Left ventricle myocardium inferior (tissue), 1 donor: Measurements from ENCODE around the gene CHD9. TPM values are rescaled to one million over a fixed set of nuclear protein-coding genes. Genes with fewer than 3 reads are reported as not detected.

Source experiments
- DNase-seq: peaks from one replicate; pipeline ENCODE4 v3.0.0-alpha.2; 2020
- H3K27ac ChIP-seq: fragments of 200-600 bp; replicated peaks from 2 replicates; pipeline ENCODE4 v1.8.0; 2021
- H3K27me3 ChIP-seq: fragments of 200-600 bp; 2 replicates; pipeline ENCODE4 v1.8.0; 2021; ENCODE audit warnings: low read depth
- H3K36me3 ChIP-seq: fragments of 200-600 bp; 2 replicates; pipeline ENCODE4 v1.8.0; 2021
- H3K4me1 ChIP-seq: fragments of 200-600 bp; 2 replicates; pipeline ENCODE4 v1.8.0; 2021
- H3K4me3 ChIP-seq: fragments of 200-600 bp; 2 replicates; pipeline ENCODE4 v1.8.0; 2021; ENCODE audit warnings: mild to moderate bottlenecking, moderate library complexity
- H3K9me3 ChIP-seq: fragments of 200-600 bp; replicated peaks from 2 replicates; pipeline ENCODE4 v1.8.0; 2021
- intact Hi-C: fragments of 100-400 bp; cut with micrococcal nuclease; formaldehyde crosslinking; loops from one replicate; pipeline ENCODE4 v1.11.0; 2022
- total RNA-seq: library from RNA; stranded (reverse); fragmentation: NEBNext Ultra II Directional; extraction: Animal tissue kit (Norgen Biotek cat#: 25700); gene quantifications from one replicate; pipeline ENCODE4 v1.2.1, GENCODE V29; 2021
- TF ChIP-seq, protein P1 (sequence below): fragments of 200-600 bp; IDR thresholded peaks from 2 replicates; pipeline ENCODE4 v1.8.0; 2021; ENCODE audit warnings: antibody characterized with exemption, mild to moderate bottlenecking, borderline replicate concordance
- donor health status: DM: no; HTN: yes; CAD: no; lungs with severe emphysema.

Gene CHD9
- total RNA-seq, 1 donor from 2014 or later = 38.9 TPM

DNA sequence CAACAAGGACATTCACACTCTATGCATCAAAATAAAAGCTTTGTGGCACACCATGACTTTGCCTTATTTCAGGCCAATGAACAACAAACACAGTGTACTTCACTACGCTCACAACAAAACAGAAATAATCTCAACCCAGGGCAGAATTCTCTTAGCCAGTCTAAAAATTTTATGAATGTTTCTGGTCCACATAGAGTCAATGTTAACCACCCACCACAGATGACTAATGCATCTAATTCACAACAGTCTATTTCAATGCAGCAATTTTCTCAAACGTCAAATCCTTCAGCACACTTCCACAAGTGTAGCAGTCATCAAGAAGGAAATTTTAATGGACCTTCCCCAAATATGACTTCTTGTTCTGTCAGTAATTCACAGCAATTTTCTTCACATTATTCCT lies 101.7 kb downstream of the CHD9 start:
- H3K27me3 ChIP-seq = no peaks in the 10 kb centered on the region
- no peak overlapping the region for H3K27ac ChIP-seq
- intact Hi-C loops = no loop called here
- DNase-seq = no peak
- no peak overlapping the region for H3K4me3 ChIP-seq
- TF ChIP-seq, protein P1, sequence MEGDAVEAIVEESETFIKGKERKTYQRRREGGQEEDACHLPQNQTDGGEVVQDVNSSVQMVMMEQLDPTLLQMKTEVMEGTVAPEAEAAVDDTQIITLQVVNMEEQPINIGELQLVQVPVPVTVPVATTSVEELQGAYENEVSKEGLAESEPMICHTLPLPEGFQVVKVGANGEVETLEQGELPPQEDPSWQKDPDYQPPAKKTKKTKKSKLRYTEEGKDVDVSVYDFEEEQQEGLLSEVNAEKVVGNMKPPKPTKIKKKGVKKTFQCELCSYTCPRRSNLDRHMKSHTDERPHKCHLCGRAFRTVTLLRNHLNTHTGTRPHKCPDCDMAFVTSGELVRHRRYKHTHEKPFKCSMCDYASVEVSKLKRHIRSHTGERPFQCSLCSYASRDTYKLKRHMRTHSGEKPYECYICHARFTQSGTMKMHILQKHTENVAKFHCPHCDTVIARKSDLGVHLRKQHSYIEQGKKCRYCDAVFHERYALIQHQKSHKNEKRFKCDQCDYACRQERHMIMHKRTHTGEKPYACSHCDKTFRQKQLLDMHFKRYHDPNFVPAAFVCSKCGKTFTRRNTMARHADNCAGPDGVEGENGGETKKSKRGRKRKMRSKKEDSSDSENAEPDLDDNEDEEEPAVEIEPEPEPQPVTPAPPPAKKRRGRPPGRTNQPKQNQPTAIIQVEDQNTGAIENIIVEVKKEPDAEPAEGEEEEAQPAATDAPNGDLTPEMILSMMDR = no peak
- peaks cover 20% of the 10 kb centered on the region for H3K36me3 ChIP-seq
- peaks cover 47% of the 10 kb centered on the region for H3K4me1 ChIP-seq
- H3K9me3 ChIP-seq = peaks cover 2% of the 10 kb centered on the region

DNA sequence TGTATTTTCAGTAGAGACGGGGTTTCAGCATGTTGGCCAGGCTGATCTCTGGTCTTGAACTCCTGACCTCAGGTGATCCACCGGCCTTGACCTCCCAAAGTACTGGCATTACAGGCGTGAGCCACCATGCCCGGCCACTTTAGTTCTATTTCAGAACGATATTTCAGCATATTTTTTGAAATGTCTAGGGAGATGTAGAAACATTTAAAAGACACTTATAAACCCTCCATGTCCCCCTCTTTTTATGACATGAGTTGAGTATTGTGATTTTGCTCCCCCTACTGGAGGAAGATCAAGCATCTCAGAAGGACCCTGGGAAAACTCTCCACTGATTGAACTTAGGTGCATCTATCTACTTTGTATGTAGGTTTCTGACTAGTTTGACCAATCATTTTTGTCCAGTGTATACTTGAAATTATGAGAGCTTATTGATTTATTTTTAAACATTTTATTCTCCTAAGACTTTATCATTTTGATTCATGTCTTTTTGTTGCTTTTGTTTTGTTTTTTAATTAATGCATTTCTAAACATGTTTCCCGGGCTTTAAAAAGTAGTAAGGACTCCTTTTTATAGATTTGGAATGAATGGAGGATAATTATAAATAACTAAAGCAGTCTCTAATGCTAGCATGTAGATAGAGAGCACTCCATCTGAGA lies 105.1 kb downstream of the CHD9 start:
- intact Hi-C loops = loop anchor here (10.0 kb wide), 1 partner anchor 105 kb away; the partner anchor contains the start of genes CHD9 and CHD9NB

DNA sequence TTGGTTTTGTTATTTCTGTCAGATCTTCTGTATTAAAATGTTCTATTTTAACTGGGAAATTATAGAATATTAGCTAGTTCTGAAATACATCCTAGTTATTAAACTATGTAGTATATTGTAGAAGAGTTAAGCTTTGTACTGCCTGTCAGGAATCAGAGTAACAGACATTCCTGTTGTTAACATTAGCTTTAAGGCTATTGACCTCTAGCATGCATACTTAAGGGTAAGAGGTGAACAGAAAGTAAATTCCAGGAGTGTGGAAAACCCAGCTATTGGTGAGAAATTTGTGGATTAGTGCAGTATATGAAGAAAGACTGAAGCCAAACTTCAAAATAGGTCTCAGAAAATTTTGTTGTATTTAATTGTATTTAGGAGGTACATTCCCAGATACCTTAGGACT lies 111.3 kb downstream of the CHD9 start:
- no peaks in the 10 kb centered on the region for H3K9me3 ChIP-seq
- peaks cover 26% of the 10 kb centered on the region for H3K4me1 ChIP-seq
- H3K27ac ChIP-seq = no peak overlapping the region
- H3K36me3 ChIP-seq = peaks cover 14% of the 10 kb centered on the region
- TF ChIP-seq, protein P1 = no peak
- intact Hi-C loops = loop anchor here (10.0 kb wide), 1 partner anchor 111 kb away; the partner anchor contains the start of genes CHD9 and CHD9NB
- H3K4me3 ChIP-seq = no peak overlapping the region
- no peaks in the 10 kb centered on the region for H3K27me3 ChIP-seq
- DNase-seq = no peak

More for the DNA sequence above, 105.1 kb downstream of the CHD9 start:
- Histone ChIP-seq H3K9me3 (no peaks in the 10 kb centered on the region), H3K4me3 (no peak overlapping the region), H3K4me1 (peaks cover 15% of the 10 kb centered on the region), H3K27ac (peak overlapping the region; percentile 17), H3K36me3 (peaks cover 32% of the 10 kb centered on the region), H3K27me3 (no peaks in the 10 kb centered on the region)
- DNase-seq = no peak
- TF ChIP-seq, protein P1 = peak; percentile 80

DNA sequence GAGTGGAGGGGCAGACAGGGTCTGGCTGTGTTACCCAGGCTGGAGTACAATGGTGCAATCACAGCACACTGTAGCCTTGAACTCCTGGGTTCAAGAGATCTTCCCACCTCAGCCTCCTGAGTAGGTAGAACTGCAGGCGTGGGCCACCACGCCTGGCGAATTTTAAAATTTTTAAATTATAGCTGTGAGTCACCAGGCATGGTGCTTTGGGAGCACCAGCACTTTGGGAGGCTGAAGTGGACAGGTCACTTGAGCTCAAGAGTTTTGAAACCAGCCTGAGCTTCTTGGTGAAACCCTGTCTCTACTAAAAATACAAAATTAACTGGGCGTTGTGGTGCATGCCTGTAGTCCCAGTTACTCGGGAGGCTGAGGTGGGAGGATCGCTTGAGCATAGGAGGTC lies 114.0 kb downstream of the CHD9 start:
- H3K9me3 ChIP-seq = no peaks in the 10 kb centered on the region
- no peak overlapping the region for H3K27ac ChIP-seq
- peaks cover 10% of the 10 kb centered on the region for H3K36me3 ChIP-seq
- peaks cover 30% of the 10 kb centered on the region for H3K4me1 ChIP-seq
- H3K27me3 ChIP-seq = no peaks in the 10 kb centered on the region
- no peak overlapping the region for H3K4me3 ChIP-seq
- TF ChIP-seq, protein P1 = no peak
- intact Hi-C loops = loop anchor here (10.0 kb wide), 1 partner anchor 114 kb away; the partner anchor contains the start of genes CHD9 and CHD9NB
- no peak for DNase-seq

DNA sequence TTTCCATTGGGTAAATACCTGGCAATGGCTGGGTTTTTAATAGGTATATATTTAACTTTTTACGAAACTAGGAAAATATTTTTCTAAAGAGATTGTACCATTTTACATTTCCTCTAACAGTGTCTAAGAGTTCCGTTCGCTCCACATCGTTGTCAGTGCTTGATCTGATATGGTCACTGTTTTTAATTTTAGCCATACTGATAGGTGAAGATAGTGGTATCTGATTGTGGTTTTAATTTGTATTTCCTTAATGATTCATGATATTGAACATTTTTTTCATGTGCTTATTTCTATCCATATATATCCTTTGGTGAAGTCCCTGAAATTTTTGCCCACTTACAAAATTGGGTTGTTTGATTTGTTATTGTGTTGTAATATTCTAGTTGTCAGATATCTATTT lies 117.7 kb downstream of the CHD9 start:
- intact Hi-C loops = no loop called here
- peaks cover 24% of the 10 kb centered on the region for H3K4me1 ChIP-seq
- H3K9me3 ChIP-seq = no peaks in the 10 kb centered on the region
- TF ChIP-seq, protein P1 = no peak
- no peak overlapping the region for H3K4me3 ChIP-seq
- H3K36me3 ChIP-seq = peaks cover 5% of the 10 kb centered on the region
- H3K27me3 ChIP-seq = no peaks in the 10 kb centered on the region
- H3K27ac ChIP-seq = no peak overlapping the region
- DNase-seq = no peak
